GM18505 (cell line): ENCODE results near the gene GPR137.

Experiments
- ATAC-seq: cut with Tn5 transposase; IDR thresholded peaks from one replicate; pipeline ENCODE4 v1.9.1; 2021; ENCODE audit not compliant: unreplicated experiment
- POLR2A ChIP-seq: IDR thresholded peaks from 4 replicates; pipeline ENCODE4 v1.6.1; 2011; ENCODE audit warnings: borderline replicate concordance; ENCODE audit not compliant: insufficient read depth, insufficient read length; ENCODE audit errors: extremely low read depth

GPR137 gene

DNA sequence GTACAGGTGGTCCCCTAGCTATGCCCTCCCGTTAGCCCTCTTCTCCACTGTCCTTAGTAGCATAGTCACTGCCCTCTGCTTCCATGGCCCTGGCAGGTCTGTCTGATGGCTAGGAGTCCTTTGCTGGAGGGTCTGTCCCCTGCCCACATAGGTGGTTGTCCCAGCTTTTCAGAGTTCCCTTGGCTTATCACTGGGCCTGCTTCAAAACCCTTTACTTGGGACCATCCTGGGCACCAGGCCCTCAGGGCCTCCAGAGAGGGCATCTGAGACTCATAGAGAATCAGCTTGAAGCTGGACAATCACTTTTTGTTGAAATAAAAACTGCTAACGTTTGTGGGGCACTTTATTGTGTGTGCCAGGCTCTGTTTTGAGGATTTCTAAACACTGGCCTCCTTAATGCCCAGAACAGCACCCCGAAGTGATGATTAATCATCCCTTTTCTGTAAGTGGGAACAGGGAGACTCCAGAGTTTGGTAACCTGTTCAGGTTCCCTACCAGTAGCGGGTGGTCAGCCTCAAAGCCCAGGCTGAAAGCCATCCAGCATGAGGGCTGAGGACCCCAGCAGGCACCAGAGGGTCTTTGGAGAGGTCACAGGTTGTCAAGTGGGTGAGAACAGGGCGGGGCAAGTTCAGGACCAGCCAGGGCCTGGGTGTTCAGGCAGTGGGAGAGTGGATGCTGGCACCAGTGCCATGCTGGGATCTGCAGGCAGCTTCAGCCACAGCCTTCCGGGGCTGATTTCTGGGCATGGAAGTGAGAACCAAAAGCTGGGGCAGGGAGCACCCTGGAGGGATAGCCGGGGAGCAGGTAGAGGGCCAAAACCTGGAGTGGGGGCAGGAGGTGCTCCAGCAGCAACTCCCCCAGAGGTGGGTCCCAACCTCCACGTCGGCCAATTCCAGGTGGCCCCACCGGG lies 5.0 kb downstream of the GPR137 start:
- no peak for TF ChIP-seq POLR2A
- ATAC-seq, result no peak

DNA sequence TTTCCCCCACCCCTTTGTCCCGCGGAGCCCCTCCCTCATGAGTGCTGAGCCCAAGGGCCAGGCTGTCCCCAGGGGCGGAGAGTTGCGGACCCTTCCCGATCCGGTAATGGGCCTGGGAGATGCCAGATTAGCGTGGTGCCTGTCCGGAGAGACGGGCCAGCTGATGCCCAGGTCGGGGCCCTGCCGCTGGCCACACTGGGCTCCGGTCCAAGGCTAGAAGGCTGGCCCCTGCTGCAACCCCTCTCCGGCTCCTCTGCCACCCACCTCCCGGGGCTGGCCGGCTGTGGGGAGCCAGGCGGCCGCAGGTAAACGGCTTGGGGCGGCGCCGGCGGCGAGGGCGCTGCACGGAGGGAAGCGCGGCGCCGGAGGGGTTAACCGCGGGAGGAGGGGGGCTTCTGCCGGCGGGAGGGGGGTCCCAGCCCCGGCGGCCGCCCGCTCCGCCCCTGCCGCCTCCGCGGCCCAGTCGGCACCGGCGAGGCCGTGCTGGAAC lies 5.7 kb downstream of the GPR137 start, which contains the start of gene KCNK4:
KCNK4 (plus strand) TSS at position 41 of the 490 bp plus-strand sequence. CDS start 1,717 bp downstream, outside the sequence.
- no peak for TF ChIP-seq POLR2A
- no peak for ATAC-seq

DNA sequence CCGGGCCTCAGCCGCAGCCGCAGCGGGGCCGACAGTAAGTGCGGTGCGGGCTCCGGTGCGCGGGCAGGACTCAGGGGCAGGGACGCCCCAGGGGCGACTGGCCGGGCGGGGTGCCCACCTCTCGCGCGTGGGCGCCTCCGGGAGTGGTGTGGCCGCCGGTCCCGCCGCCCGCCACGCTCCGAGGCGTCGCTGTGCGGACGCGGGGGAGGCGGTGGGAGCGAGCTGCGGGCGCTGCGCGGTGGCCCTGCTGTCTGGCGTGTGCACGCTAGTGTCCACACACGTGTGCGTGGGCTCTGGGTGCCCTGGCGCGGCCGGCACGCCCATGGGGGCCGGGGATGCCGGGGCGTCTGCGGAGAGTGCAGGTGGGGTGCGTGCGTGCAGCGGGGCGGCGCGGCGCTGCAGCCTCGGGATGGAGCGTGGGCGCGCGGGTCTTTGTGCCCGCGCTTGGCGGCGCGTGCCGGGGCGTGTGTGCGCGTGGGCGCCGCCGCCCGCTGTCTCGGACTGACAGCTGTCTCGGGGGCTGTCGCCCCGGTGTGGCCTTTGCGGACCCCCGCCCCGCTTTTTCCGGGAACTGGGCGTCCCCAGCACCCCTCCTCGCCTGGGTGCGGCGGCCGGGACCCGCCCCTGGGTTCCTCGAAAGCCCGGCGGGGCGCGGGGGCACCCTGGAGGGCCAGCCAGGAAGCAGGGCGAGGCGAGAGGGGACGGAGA lies 6.3 kb downstream of the GPR137 start:
- ATAC-seq, result no peak
- no peak for TF ChIP-seq POLR2A

DNA sequence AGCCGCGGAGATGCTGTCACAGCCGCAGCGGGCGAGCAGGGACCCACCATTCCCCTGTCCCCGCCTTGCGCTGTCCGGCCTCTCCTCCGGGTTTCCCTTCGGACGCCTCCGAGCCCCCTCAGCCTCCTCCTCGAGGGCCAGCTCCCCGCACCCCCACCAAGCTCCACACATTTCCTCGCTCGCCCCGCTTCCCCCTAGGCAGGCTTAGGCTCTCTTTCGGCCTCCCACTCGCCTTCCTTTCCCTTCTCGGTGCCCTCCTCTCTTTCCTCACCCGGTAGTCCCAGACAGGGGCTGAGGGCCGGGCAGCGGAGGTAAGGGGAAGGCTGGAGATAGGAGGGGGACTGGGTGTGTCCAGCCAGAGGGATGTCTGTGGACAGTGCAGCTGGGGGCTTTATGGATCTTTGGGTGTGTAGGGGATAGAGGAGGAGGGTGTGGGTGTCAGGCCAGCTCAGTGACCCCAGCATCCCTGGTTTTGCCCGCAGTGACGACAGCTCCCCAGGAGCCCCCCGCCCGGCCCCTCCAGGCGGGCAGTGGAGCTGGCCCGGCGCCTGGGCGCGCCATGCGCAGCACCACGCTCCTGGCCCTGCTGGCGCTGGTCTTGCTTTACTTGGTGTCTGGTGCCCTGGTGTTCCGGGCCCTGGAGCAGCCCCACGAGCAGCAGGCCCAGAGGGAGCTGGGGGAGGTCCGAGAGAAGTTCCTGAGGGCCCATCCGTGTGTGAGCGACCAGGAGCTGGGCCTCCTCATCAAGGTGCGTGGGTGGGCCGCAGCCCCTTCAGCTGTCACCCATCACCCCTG lies 7.0 kb downstream of the GPR137 start:
- TF ChIP-seq POLR2A, result no peak
- ATAC-seq, result no peak

DNA sequence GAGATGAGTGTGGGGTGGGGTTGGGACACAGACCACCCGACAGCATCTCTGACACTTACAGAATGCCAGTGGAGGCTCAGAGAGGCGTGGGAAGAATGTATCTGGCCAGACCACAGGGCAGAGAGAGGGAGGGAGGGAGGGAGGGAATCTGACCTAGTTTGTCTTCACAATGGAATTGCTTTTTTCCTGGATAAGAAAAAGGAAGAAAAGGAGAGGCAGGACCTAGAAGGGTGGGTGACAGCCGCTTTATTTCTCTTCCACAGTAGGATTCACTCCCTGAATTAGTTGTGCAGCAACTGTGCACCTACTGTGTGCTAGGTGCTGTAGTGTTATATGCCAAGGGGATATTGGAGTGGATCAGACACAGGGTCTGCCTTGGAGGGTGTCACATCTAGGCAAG lies 9.1 kb downstream of the GPR137 start:
- no peak for ATAC-seq
- TF ChIP-seq POLR2A, result no peak

DNA sequence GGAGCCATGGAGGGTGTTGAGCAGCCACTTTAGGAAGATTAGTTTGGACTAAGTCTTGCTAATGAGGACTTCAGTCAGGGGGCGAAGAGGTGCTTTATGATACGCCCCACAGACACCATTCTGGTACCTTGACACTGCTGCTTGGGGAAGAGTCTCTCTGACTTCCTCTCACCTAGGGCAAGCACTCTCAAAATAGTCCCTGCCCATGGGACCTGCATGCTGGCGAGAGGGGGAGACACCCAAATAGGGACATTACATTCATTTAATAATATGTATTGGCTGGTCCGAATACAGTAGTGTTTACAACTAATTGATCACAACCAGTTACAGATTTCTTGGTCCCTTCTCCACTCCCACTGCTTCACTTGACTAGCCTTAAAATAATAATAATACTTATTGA lies 10.1 kb downstream of the GPR137 start:
- ATAC-seq, result no peak
- TF ChIP-seq POLR2A, result no peak

DNA sequence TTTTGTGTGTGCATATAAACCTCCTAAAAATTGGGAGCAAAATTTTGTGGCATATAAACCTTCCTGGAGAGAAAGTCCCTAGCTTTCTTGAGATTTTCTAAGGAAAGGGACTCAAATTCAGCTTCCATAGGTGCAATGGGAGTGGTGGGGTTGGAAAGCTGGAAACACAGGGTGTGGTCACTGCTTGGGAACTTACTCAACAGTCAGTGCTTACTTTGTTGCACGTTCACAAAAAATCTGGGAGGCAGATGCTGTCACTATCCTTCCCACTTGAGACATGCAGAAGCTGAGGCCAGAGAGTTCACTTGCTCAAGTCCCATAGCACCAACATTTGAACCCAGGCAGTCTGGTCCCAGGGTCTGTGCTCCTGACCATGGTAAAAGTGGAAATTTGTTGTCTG lies 10.6 kb downstream of the GPR137 start:
- no peak for TF ChIP-seq POLR2A
- ATAC-seq, result no peak

DNA sequence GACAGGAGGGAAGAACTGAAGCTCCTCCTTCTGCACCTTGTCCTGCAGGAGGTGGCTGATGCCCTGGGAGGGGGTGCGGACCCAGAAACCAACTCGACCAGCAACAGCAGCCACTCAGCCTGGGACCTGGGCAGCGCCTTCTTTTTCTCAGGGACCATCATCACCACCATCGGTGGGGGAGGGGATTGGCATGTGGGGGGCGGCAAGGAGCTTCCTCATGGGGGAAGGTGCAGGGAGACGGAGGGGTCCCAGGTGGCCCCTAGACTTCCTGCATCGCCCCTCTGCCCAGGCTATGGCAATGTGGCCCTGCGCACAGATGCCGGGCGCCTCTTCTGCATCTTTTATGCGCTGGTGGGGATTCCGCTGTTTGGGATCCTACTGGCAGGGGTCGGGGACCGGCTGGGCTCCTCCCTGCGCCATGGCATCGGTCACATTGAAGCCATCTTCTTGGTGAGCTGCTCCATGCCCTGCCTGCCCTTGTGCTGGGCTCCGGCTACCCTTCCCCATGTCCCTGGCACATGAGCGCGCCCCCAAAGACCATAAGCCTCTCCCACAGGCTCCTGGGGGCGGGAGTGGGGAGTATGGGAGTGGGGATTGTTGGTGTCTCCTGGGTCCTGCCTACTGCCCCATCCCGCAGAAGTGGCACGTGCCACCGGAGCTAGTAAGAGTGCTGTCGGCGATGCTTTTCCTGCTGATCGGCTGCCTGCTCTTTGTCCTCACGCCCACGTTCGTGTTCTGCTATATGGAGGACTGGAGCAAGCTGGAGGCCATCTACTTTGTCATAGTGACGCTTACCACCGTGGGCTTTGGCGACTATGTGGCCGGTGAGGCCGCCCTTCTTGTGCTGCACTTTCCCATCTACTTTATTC lies 11.4 kb downstream of the GPR137 start:
- TF ChIP-seq POLR2A, result no peak
- ATAC-seq, result no peak

DNA sequence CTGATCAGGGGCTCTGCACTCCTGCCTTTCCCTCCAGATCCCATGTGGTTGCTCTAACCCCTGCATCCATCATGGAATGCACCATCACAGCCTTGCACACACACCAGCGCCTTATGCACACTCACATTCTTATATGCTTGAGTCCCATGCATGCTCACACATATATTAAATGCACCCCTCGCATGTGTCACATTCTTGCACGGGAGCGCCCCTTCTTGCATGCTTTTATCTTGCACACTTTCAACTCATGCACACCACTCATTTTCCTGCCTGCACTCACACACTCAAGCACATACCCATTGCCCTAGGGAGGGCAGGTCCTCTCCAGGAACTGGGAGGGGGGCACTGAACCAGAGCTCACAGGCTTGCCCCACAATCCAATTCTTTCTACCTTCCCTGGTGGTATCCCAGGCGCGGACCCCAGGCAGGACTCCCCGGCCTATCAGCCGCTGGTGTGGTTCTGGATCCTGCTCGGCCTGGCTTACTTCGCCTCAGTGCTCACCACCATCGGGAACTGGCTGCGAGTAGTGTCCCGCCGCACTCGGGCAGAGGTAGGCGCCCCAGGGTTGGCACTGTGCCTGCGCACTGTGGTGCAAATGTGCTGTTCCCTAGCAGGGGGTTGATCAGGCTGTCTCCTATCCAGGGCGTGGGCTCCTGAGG lies 12.2 kb downstream of the GPR137 start:
- no peak for ATAC-seq
- no peak for TF ChIP-seq POLR2A

DNA sequence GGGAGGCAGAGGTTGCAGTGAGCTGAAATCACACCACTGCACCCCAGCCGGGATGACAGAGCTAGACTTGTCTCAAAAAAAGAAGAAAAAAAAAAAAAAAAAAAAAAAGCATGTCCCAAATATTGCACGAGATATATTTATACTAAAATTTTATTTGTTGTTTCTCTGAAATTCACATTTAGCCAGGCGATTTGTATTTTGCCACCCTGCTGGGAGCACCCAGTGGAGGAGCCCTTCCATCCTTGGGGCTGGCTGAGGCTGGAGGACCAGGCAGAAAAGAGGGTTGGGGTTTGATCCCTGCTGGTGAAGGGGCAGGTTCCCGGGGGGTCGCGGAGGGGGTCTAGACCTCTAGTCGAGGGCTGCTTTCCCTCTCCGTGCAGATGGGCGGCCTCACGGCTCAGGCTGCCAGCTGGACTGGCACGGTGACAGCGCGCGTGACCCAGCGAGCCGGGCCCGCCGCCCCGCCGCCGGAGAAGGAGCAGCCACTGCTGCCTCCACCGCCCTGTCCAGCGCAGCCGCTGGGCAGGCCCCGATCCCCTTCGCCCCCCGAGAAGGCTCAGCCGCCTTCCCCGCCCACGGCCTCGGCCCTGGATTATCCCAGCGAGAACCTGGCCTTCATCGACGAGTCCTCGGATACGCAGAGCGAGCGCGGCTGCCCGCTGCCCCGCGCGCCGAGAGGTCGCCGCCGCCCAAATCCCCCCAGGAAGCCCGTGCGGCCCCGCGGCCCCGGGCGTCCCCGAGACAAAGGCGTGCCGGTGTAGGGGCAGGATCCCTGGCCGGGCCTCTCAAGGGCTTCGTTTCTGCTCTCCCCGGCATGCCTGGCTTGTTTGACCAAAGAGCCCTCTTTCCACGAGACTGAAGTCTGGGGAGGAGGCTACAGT lies 13.6 kb downstream of the GPR137 start:
- ATAC-seq, result no peak
- no peak for TF ChIP-seq POLR2A

DNA sequence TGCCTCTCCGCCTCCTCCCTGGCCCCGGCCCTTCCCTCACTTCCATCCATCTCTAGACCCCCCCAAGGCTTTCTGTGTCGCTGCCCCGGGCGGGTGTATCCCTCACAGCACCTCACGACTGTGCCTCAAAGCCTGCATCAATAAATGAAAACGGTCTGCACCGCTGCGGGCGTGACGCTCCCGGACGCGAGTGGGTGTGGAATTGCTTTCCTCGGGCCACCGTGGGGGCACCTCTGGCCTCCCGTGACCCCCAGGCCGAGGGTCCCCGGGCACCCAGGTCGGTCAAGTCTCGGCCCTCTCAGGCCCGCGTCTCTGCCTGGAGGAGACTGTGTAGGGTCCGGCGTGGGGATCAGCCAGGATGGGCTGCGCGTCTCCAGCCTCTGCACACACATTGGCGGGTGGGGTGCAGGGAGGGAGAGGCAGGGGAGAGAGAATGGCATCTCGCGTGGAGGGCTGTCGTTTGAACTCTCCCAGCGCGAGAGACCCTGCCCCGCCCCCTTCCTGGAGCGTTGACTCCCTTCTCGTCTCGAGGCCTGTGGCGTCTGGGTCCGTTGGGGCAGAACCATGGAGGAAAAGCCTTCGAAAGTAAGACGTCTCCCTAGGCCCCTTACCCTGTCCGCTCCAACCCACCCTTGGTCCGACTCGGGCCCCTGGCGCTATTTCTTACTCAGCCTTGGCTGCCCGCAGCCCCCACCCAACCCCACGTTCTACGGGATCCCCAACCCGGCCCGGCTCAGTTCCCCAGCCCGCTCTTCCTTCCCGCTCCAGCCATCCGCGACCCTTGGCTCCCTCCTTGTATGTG lies 14.4 kb downstream of the GPR137 start, which contains the start of gene CATSPERZ:
CATSPERZ (plus strand) TSS at position 512 of the 802 bp plus-strand sequence; CDS start at position 565, 53 bp downstream.
- ATAC-seq, result no peak
- TF ChIP-seq POLR2A, result no peak
